Endometrial microvascular endothelial cells (primary cell): ENCODE data around the gene SLC6A9. TPM values are rescaled to one million over a fixed set of nuclear protein-coding genes. Genes with fewer than 3 reads are reported as not detected.

ENCODE experiments used
- in situ Hi-C: cut with HindIII; loops from 2 replicates; pipeline ENCODE4 v1.10.0; 2017; ENCODE audit warnings: low sequenced_read_pairs, low pct_unique_long_range_greater_than_20kb; ENCODE audit errors: inconsistent ontology term
- total RNA-seq: library from RNA; depleted of rRNA; stranded (reverse); fragments of >200 nt; gene quantifications from one replicate; pipeline ENCODE4 v1.2.3, GENCODE V29; 2015; ENCODE audit errors: inconsistent ontology term

The SLC6A9 gene
- total RNA-seq, 1 donor from 2014 or later, result 0.28 TPM

- in situ Hi-C loops, result no loop called here
Measured at GRCh38 chr1:43992232-43992995, 38.8 kb downstream of the SLC6A9 start.

GRCh38 chr1:43991476-43992231 lies 39.6 kb downstream of the SLC6A9 start, which contains the start of gene CCDC24:
Gene CCDC24 (plus strand): TSS chr1:43991599. CDS start chr1:43991879, 280 bp downstream.
- in situ Hi-C loops, result no loop called here

GRCh38 chr1:43991200-43991475 lies 40.1 kb downstream of the SLC6A9 start:
- in situ Hi-C loops, result no loop called here

DNA sequence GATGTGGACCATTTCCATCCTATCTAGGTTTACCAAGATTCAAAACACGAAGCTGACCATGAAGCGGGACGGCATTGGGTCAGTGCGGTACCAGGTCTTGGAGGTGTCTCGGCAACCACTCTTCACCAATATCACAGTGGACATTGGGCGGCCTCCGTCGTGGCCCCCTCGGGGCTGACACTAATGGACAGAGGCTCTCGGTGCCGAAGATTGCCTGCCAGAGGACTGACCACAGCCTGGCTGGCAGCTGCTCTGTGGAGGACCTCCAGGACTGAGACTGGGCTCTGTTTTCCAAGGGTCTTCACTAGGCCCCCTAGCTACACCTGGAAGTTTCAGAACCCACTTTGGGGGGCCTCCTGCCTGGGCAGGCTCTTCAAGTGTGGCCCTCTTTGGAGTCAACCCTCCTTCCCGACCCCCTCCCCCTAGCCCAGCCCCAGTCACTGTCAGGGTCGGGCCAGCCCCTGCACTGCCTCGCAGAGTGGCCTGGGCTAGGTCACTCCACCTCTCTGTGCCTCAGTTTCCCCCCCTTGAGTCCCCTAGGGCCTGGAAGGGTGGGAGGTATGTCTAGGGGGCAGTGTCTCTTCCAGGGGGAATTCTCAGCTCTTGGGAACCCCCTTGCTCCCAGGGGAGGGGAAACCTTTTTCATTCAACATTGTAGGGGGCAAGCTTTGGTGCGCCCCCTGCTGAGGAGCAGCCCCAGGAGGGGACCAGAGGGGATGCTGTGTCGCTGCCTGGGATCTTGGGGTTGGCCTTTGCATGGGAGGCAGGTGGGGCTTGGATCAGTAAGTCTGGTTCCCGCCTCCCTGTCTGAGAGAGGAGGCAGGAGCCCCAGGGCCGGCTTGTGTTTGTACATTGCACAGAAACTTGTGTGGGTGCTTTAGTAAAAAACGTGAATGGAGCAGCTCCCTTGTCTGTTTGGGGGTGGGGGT lies 40.7 kb downstream of the SLC6A9 start:
- in situ Hi-C loops, result no loop called here

GRCh38 chr1:43987159-43987902 lies 43.9 kb downstream of the SLC6A9 start:
- in situ Hi-C loops, result no loop called here

- in situ Hi-C loops, result no loop called here
Measured at GRCh38 chr1:43986712-43987111, 44.5 kb downstream of the SLC6A9 start.

DNA sequence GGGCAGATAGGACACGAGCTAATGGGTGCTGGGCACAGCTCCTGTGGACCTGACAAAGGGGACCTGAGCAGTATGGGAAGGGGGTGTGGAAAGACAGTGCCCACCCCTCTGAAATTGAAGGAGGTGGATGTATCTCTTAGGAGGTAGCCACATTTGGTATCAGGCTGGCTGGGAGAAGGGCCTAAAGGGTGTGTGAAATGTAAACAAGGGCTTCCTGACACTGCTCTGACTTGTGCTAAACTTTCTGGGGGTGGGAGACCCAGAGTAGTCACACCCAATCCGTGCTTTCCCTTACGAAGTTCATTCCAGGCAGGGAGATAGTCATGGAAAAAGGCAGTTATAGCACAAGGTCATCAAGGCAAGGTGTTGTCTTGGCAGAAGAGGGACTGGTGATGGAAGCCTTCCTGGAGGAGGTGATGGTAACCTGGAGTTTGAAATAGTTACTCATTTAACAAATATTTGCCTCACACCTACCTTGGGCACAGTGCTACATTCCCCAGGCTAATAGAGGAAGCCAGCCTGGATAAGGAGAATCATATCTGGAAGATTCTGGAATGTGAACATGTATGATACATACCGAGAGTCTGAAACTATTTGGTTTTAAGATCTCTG lies 45.2 kb downstream of the SLC6A9 start:
- in situ Hi-C loops, result no loop called here

GRCh38 chr1:43984855-43985254 lies 46.4 kb downstream of the SLC6A9 start:
- in situ Hi-C loops, result no loop called here

GRCh38 chr1:43983253-43983899 lies 47.9 kb downstream of the SLC6A9 start:
- in situ Hi-C loops, result no loop called here

- in situ Hi-C loops, result no loop called here
Measured at GRCh38 chr1:43982808-43983207, 48.5 kb downstream of the SLC6A9 start.

- in situ Hi-C loops, result no loop called here
Measured at GRCh38 chr1:43982241-43982640, 49.0 kb downstream of the SLC6A9 start.

GRCh38 chr1:43981636-43982035 lies 49.6 kb downstream of the SLC6A9 start:
- in situ Hi-C loops, result no loop called here

- in situ Hi-C loops, result no loop called here
Measured at GRCh38 chr1:43981135-43981491, 50.1 kb downstream of the SLC6A9 start.

GRCh38 chr1:43980255-43981134 lies 50.8 kb downstream of the SLC6A9 start:
- in situ Hi-C loops, result no loop called here

- in situ Hi-C loops, result no loop called here
Measured at GRCh38 chr1:43979528-43980254, 51.6 kb downstream of the SLC6A9 start.

GRCh38 chr1:43979261-43979527 lies 52.1 kb downstream of the SLC6A9 start:
- in situ Hi-C loops, result no loop called here
